AG04450 (cell line): Measurements from ENCODE around the gene NMBR. TPM values are rescaled to one million over a fixed set of nuclear protein-coding genes. Genes with fewer than 3 reads are reported as not detected.
"Not testable (repeated sequence)": the region's sequence is repeated elsewhere in the genome, so short reads cannot be mapped to it uniquely, and the experiment has no call there.

Experiments used
- CTCF ChIA-PET: fragments of 300-600, 350-600 bp; formaldehyde crosslinking; extraction: SDS; loops from one replicate; lab custom pipeline; 2022; ENCODE audit warnings: antibody characterized with exemption, inconsistent platforms; lab: Charles Lee
- POLR2A ChIA-PET: fragments of 350-600 bp; formaldehyde crosslinking; extraction: SDS; loops from one replicate; lab custom pipeline; 2021; ENCODE audit warnings: antibody characterized with exemption, inconsistent platforms; lab: Yijun Ruan, JAX
- DNase-seq: peaks from one replicate; pipeline ENCODE4 v3.0.0-alpha.2; 2011; ENCODE audit warnings: low read depth, low spot score
- H3K27ac ChIP-seq: one replicate; pipeline ENCODE4 v1.5.1; 2012; ENCODE audit warnings: low read depth, low read length, control low read depth
- H3K27me3 ChIP-seq: one replicate; pipeline ENCODE4 v1.6.0; 2012; ENCODE audit warnings: low read length; ENCODE audit not compliant: control insufficient read depth, insufficient read depth
- H3K4me3 ChIP-seq: 2 replicates; pipeline ENCODE4 v1.5.1; 2011; ENCODE audit warnings: mild to moderate bottlenecking, low read depth, low read length, control low read depth
- H3K9me3 ChIP-seq: 2 replicates; pipeline ENCODE4 v1.5.1; 2012; ENCODE audit warnings: low read length; ENCODE audit not compliant: control insufficient read depth, insufficient read depth
- CTCF ChIP-seq: IDR thresholded peaks from 2 replicates; pipeline ENCODE4 v1.5.1; 2011; ENCODE audit warnings: low read depth, low read length, control low read depth, inconsistent platforms
- polyA plus RNA-seq: library from polyadenylated mRNA; depleted of rRNA; stranded (reverse); fragments of >200 nt; gene quantifications from 2 replicates; pipeline ENCODE4 v1.2.3, GENCODE V29; 2011

Gene NMBR
- polyA plus RNA-seq, 1 experiment = 0.15 TPM

GRCh38 chr6:142075516-142076101, 71.3 kb downstream of the NMBR start:
- H3K4me3 ChIP-seq = no peak overlapping the region
- TF ChIP-seq CTCF = no peak
- POLR2A ChIA-PET = no interaction called here
- H3K27me3 ChIP-seq = no peaks in the 10 kb centered on the region
- CTCF ChIA-PET = no interaction called here
- H3K9me3 ChIP-seq = no peaks in the 10 kb centered on the region
- DNase-seq = no peak
- no peak overlapping the region for H3K27ac ChIP-seq

GRCh38 chr6:142074516-142074915, 72.4 kb downstream of the NMBR start:
- Histone ChIP-seq H3K9me3 (no peaks in the 10 kb centered on the region), H3K4me3 (no peak overlapping the region), H3K27me3 (no peaks in the 10 kb centered on the region), H3K27ac (no peak overlapping the region)
- CTCF ChIA-PET = interaction anchor here (0.9 kb wide), 1 partner anchor 37 kb away, joined by 3 read pairs; no protein-coding TSS in a partner anchor
- DNase-seq = no peak
- POLR2A ChIA-PET = no interaction called here
- no peak for TF ChIP-seq CTCF

- no peak for DNase-seq
- H3K27ac ChIP-seq = no peak overlapping the region
- H3K4me3 ChIP-seq = no peak overlapping the region
- no peaks in the 10 kb centered on the region for H3K9me3 ChIP-seq
- no peaks in the 10 kb centered on the region for H3K27me3 ChIP-seq
- peak; percentile 17; the same call in 1 of the 2 replicates for TF ChIP-seq CTCF
- ChIA-PET POLR2A (no interaction called here), CTCF (interaction anchor here (1.3 kb wide), 1 partner anchor 83 kb away, joined by 3 read pairs; no protein-coding TSS in a partner anchor)
These were observed 74.9 kb downstream of the NMBR start for GRCh38 chr6:142071981-142072380.

- Histone ChIP-seq H3K27me3 (no peaks in the 10 kb centered on the region), H3K4me3 (no peak overlapping the region), H3K27ac (no peak overlapping the region), H3K9me3 (no peaks in the 10 kb centered on the region)
- no peak for TF ChIP-seq CTCF
- no peak for DNase-seq
- POLR2A ChIA-PET = no interaction called here
- CTCF ChIA-PET = no interaction called here
These were observed 78.5 kb downstream of the NMBR start for GRCh38 chr6:142068416-142068815.

GRCh38 chr6:142062861-142063260, 84.1 kb downstream of the NMBR start:
- CTCF ChIA-PET, H3K4me3 ChIP-seq, POLR2A ChIA-PET, DNase-seq, H3K9me3 ChIP-seq, H3K27ac ChIP-seq, H3K27me3 ChIP-seq: not testable (repeated sequence)
